Measurements from ENCODE around the gene CTSD. TPM values are rescaled to one million over a fixed set of nuclear protein-coding genes. Genes with fewer than 3 reads are reported as not detected.

The CTSD gene
- total and polyA plus RNA-seq, 8 donors, result 124 to 2,455 (median 147) TPM

DNA sequence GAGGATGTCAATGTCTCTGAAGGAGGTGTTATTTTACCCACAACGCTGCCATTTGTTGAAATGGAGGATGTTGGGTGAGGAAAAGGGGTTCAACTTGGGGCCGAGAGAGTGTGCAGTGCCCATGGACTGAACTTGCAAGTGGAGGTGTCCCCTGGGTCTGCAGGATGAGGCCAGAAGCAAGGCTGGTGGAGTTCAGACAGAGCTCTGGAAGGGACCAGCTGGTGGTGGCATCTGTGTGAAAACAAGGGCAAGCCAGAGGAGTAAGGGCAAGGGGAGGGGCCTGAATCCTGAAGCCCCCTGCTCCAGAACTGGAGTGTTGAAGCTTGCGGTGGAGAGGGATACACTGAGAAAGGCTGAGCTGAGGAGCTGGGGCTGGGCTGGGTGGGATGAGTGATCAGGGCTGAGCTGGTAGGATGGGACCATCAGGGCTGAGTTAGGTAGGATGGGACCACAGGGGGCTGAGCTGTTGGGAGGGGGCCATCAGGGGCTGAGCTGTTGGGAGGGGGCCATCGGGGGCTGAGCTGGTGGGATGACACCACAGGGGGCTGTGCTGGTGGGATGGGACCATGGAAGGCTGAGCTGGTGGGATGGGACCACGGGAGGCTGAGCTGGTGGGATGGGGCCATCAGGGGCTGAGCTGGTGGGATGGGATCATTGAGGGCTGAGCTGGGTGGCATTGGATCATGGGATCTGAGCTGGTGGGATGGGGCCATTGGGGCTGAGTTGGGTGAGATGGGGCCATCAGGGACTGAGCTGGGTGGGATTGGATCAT lies 13.4 kb upstream of the CTSD start:
- H3K27me3 ChIP-seq, result peaks cover 0 to 12% of the 10 kb centered on the region in 2 donors
- ATAC-seq (no peak), DNase-seq (no peak)
- peak overlapping the region in 1 of 2 donors; percentile 97 for H3K27ac ChIP-seq
- no peaks in the 10 kb centered on the region for H3K36me3 ChIP-seq
- H3K4me3 ChIP-seq, result no peak overlapping the region
- intact Hi-C loops (cut with DNase I), result no loop called here
- no peaks in the 10 kb centered on the region for H3K9me3 ChIP-seq
- TF ChIP-seq, protein P1, sequence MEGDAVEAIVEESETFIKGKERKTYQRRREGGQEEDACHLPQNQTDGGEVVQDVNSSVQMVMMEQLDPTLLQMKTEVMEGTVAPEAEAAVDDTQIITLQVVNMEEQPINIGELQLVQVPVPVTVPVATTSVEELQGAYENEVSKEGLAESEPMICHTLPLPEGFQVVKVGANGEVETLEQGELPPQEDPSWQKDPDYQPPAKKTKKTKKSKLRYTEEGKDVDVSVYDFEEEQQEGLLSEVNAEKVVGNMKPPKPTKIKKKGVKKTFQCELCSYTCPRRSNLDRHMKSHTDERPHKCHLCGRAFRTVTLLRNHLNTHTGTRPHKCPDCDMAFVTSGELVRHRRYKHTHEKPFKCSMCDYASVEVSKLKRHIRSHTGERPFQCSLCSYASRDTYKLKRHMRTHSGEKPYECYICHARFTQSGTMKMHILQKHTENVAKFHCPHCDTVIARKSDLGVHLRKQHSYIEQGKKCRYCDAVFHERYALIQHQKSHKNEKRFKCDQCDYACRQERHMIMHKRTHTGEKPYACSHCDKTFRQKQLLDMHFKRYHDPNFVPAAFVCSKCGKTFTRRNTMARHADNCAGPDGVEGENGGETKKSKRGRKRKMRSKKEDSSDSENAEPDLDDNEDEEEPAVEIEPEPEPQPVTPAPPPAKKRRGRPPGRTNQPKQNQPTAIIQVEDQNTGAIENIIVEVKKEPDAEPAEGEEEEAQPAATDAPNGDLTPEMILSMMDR (IDR thresholded peaks at IDR 0.05), result no peak
- peaks cover under 1 to 76% of the 10 kb centered on the region in 2 donors for H3K4me1 ChIP-seq

DNA sequence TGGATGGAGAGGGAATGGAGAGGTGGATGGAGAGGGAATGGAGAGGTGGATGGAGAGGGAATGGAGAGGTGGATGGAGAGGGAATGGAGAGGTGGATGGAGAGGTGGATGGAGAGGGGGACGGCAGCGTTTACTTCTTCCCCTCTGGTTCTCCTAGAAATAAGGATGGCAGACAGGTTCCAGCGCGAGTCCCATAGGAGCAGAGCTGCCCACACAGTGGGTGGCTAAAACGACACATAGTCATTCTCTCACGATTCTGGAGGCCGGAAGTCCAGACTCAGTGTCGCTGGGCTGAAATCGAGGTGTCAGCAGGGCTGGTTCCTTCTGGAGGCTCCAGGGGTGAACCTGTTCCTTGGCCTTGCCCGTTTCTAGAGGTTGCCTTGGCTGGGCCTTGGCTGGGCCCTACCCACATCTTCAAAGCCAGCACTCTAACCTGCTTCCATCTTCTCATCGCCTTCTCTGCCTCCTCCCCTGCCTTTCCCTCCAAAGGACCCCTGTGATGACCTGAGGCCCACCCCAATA lies 12.7 kb upstream of the CTSD start:
- peak overlapping the region in 1 of 2 donors; percentile 97 for H3K27ac ChIP-seq
- H3K27me3 ChIP-seq, result peaks cover 0 to 12% of the 10 kb centered on the region in 2 donors
- no peak overlapping the region for H3K4me3 ChIP-seq
- no peaks in the 10 kb centered on the region for H3K9me3 ChIP-seq
- DNase-seq (no peak), ATAC-seq (no peak)
- H3K36me3 ChIP-seq, result no peaks in the 10 kb centered on the region
- TF ChIP-seq, protein P1 (IDR thresholded peaks at IDR 0.05), result no peak
- peaks cover 3 to 76% of the 10 kb centered on the region in 2 donors for H3K4me1 ChIP-seq
- intact Hi-C loops (cut with DNase I), result no loop called here

DNA sequence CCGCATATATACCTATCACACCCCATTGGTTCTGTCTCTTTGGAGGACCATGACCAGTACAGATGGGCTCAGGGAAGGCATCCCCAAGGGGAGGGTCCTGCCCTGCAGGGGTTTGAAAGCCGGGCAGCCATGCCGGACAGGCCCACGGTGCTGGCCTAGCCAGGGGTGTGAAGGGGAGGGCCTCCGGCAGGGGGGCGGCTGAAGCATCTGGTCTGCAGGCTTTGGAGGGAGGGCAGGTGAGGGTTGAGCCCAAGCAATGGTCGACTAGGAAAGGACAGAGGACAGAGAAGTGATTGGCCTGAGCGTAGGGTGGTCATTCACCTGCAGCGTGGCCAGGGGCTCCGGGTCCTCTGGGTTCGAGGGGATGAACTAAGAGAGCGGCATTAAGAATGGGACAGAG lies 11.2 kb upstream of the CTSD start:
- Histone ChIP-seq H3K27ac (no peak overlapping the region), H3K9me3 (no peaks in the 10 kb centered on the region), H3K4me1 (peaks cover 3 to 76% of the 10 kb centered on the region in 2 donors), H3K36me3 (no peaks in the 10 kb centered on the region), H3K27me3 (peaks cover 0 to 12% of the 10 kb centered on the region in 2 donors), H3K4me3 (no peak overlapping the region)
- intact Hi-C loops (cut with DNase I), result no loop called here
- DNase-seq (no peak), ATAC-seq (no peak)
- TF ChIP-seq, protein P1 (IDR thresholded peaks at IDR 0.05), result no peak

DNA sequence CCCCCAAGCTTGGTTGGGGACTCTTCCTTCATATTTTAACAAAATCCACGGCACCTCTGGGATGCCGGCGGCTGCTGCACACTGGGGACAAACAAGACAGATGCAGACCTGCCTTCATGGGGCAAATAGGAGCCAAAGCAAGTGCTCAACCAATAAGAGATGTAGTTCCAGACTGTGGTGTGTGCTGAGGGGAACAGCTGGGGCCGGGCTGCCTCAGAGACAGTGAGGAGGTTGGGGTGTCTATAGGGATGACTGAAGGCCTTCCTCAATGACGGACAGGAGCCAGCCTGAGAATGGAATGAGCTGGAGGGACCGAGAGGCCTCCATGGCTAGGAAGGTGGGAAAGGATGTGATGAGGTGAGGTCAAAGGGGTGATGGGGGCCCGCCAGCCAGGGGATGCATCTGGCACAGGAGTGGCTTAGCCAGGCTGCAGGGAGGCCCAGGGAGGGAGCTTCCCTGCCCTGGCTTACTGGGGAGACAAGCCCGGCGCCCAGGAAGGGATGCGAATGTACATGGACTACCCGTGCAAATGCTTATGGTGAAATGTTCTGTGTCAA lies 10.3 kb upstream of the CTSD start:
- TF ChIP-seq, protein P1 (IDR thresholded peaks at IDR 0.05), result no peak
- Histone ChIP-seq H3K4me1 (peaks cover 3 to 76% of the 10 kb centered on the region in 2 donors), H3K9me3 (no peaks in the 10 kb centered on the region), H3K27ac (peak overlapping the region in 1 of 2 donors; percentile 93), H3K4me3 (no peak overlapping the region), H3K27me3 (peaks cover 0 to 6% of the 10 kb centered on the region in 2 donors), H3K36me3 (no peaks in the 10 kb centered on the region)
- intact Hi-C loops (cut with DNase I), result no loop called here
- ATAC-seq (no peak), DNase-seq (no peak)

All from left lung (tissue), 10 donors.